H1 (cell line): ENCODE data around the gene CYP2C19. TPM values are rescaled to one million over a fixed set of nuclear protein-coding genes. Genes with fewer than 3 reads are reported as not detected.

ENCODE experiments used
- CTCF ChIA-PET: fragments of 300-600 bp; sonication (Branson Sonifier 250); formaldehyde crosslinking; loops from one replicate; lab custom pipeline; 2021; ENCODE audit not compliant: partially characterized antibody; lab: Charles Lee
- POLR2A ChIA-PET: fragments of 300-600 bp; sonication (Branson Sonifier 250); formaldehyde crosslinking; loops from one replicate; lab custom pipeline; 2021; ENCODE audit warnings: inconsistent platforms; ENCODE audit not compliant: partially characterized antibody; lab: Charles Lee
- DNase-seq, 2 experiments: peaks; one replicate each; pipeline versions ENCODE4 v3.0.0 to v3.0.0-alpha.2; 2010 to 2022; ENCODE audit warnings: low spot score in 2 of 2, low read depth in 1 of 2, mixed read lengths in 1 of 2
- FAIRE-seq: peaks from 2 replicates; lab custom pipeline; 2011; peaks lifted over from hg19 to GRCh38; lab: Jason Lieb, UNC
- H2AFZ ChIP-seq: 2 replicates; pipeline ENCODE4 v1.8.1; 2012; ENCODE audit warnings: low read length, inconsistent platforms
- H2AK5ac ChIP-seq: 2 replicates; pipeline ENCODE4 v1.6.1; 2013; ENCODE audit warnings: low read depth, low read length
- H2BK120ac ChIP-seq: replicated peaks from 2 replicates; pipeline ENCODE3; 2013; ENCODE audit warnings: low read depth, low read length, inconsistent platforms
- H2BK12ac ChIP-seq: 2 replicates; pipeline ENCODE4 v1.6.1; 2013; ENCODE audit warnings: low read depth, low read length
- H2BK15ac ChIP-seq: 2 replicates; pipeline ENCODE4 v1.6.1; 2013; ENCODE audit warnings: low read length
- H2BK20ac ChIP-seq: 2 replicates; pipeline ENCODE4 v1.6.1; 2013; ENCODE audit warnings: low read length
- H2BK5ac ChIP-seq: 2 replicates; pipeline ENCODE4 v1.6.1; 2013; ENCODE audit warnings: low read depth, low read length
- H3K14ac ChIP-seq: 2 replicates; pipeline ENCODE4 v1.6.1; 2013; ENCODE audit warnings: inconsistent platforms; ENCODE audit not compliant: insufficient read length
- H3K18ac ChIP-seq: 2 replicates; pipeline ENCODE4 v1.6.1; 2013; ENCODE audit warnings: low read length; ENCODE audit errors: extremely low read depth
- H3K23ac ChIP-seq: 2 replicates; pipeline ENCODE4 v1.6.1; 2013; ENCODE audit warnings: inconsistent platforms; ENCODE audit not compliant: insufficient read length
- H3K23me2 ChIP-seq: 2 replicates; pipeline ENCODE4 v1.6.1; 2013; ENCODE audit warnings: low read depth, low read length
- H3K27ac ChIP-seq: 2 replicates; pipeline ENCODE4 v1.6.1; 2011; ENCODE audit warnings: low read depth, low read length, inconsistent platforms
- H3K27me3 ChIP-seq, 4 experiments: replicated peaks in 1 of 4; 1 replicate in 1 of 4; 2 replicates in 3 of 4; pipeline versions ENCODE4 v1.6.1 to v1.8.1; 2011 to 2013; ENCODE audit warnings: low read length in 3 of 4, mild to moderate bottlenecking in 3 of 4, inconsistent platforms in 2 of 4, mixed read lengths in 2 of 4, moderate library complexity in 1 of 4; ENCODE audit not compliant: control insufficient read depth in 3 of 4, insufficient read depth in 3 of 4; ENCODE audit errors: extremely low read depth in 1 of 4
- H3K36me3 ChIP-seq, 4 experiments: 2 replicates each; pipeline versions ENCODE4 v1.6.1 to v1.8.1; 2011 to 2013; ENCODE audit warnings: mild to moderate bottlenecking in 4 of 4, low read length in 3 of 4, moderate library complexity in 2 of 4, control low read depth in 1 of 4, inconsistent platforms in 1 of 4; ENCODE audit not compliant: insufficient read depth in 4 of 4, control insufficient read depth in 2 of 4
- H3K4ac ChIP-seq: replicated peaks from 2 replicates; pipeline ENCODE3; 2013; ENCODE audit warnings: low read length, low read depth, mixed read lengths, inconsistent platforms; ENCODE audit not compliant: insufficient read length
- H3K4me1 ChIP-seq, 4 experiments: replicated peaks in 1 of 4; 1 replicate in 1 of 4; 2 replicates in 3 of 4; pipeline versions ENCODE4 v1.6.1 to v1.8.1; 2011 to 2013; ENCODE audit warnings: low read length in 3 of 4, inconsistent platforms in 2 of 4, mixed read lengths in 1 of 4; ENCODE audit not compliant: insufficient read depth in 4 of 4, control insufficient read depth in 3 of 4
- H3K4me2 ChIP-seq, 2 experiments: 2 replicates each; pipeline versions ENCODE4 v1.6.1 to v1.8.1; 2011 to 2013; ENCODE audit warnings: low read depth in 2 of 2, low read length in 2 of 2, control low read depth in 1 of 2, inconsistent platforms in 1 of 2, mild to moderate bottlenecking in 1 of 2; ENCODE audit not compliant: insufficient read depth in 1 of 2
- H3K4me3 ChIP-seq, 4 experiments: fragments of 200-600, 300-600 bp in 1 of 4; sonication (generic), shearing (Covaris generic), sonication (Bioruptor Twin) in 1 of 4; 2 replicates each; pipeline versions ENCODE4 v1.5.1 to v1.8.1; 2011 to 2016; ENCODE audit warnings: low read length in 4 of 4, low read depth in 3 of 4, control low read depth in 2 of 4, inconsistent platforms in 2 of 4, mild to moderate bottlenecking in 2 of 4, mixed read lengths in 1 of 4, moderate library complexity in 1 of 4; ENCODE audit not compliant: insufficient read depth in 2 of 4; ENCODE audit errors: extremely low read depth in 1 of 4
- H3K56ac ChIP-seq: replicated peaks from 2 replicates; pipeline ENCODE3; 2013; ENCODE audit warnings: low read depth, mild to moderate bottlenecking, mixed read lengths, low read length, inconsistent platforms; ENCODE audit not compliant: insufficient read length
- H3K79me1 ChIP-seq: 2 replicates; pipeline ENCODE4 v1.6.1; 2013; ENCODE audit warnings: low read depth, low read length, control low read depth
- H3K79me2 ChIP-seq, 2 experiments: 2 replicates each; pipeline versions ENCODE4 v1.6.1 to v1.8.1; 2012 to 2013; ENCODE audit warnings: low read length in 2 of 2, mild to moderate bottlenecking in 2 of 2, inconsistent platforms in 1 of 2; ENCODE audit not compliant: insufficient read depth in 2 of 2, control insufficient read depth in 1 of 2
- H3K9ac ChIP-seq, 4 experiments: replicated peaks in 1 of 4; 1 replicate in 1 of 4; 2 replicates in 3 of 4; pipeline versions ENCODE4 v1.6.1 to v1.8.1; 2011 to 2013; ENCODE audit warnings: low read depth in 3 of 4, low read length in 3 of 4, control low read depth in 2 of 4, mild to moderate bottlenecking in 2 of 4, moderate library complexity in 2 of 4, inconsistent platforms in 1 of 4; ENCODE audit errors: extremely low read depth in 1 of 4
- H3K9me3 ChIP-seq, 2 experiments: 2 replicates each; pipeline versions ENCODE4 v1.6.1 to v1.8.1; 2012 to 2013; ENCODE audit warnings: mild to moderate bottlenecking in 2 of 2, moderate library complexity in 2 of 2, control low read depth in 1 of 2, inconsistent platforms in 1 of 2, low read depth in 1 of 2, low read length in 1 of 2, mixed read lengths in 1 of 2; ENCODE audit not compliant: insufficient read depth in 2 of 2
- H4K20me1 ChIP-seq, 2 experiments: replicated peaks in 1 of 2; 2 replicates each; pipeline versions ENCODE3 to v1.8.1; 2011 to 2013; ENCODE audit warnings: inconsistent platforms in 2 of 2, low read length in 2 of 2, mild to moderate bottlenecking in 1 of 2; ENCODE audit not compliant: insufficient read depth in 2 of 2, control insufficient read depth in 1 of 2
- H4K5ac ChIP-seq: 2 replicates; pipeline ENCODE4 v1.6.1; 2013; ENCODE audit warnings: low read length, low read depth, mixed read lengths, inconsistent platforms; ENCODE audit not compliant: insufficient read length
- H4K8ac ChIP-seq: 2 replicates; pipeline ENCODE4 v1.8.0; 2013; ENCODE audit warnings: mild to moderate bottlenecking, moderate library complexity, low read length, inconsistent platforms; ENCODE audit not compliant: insufficient read depth; ENCODE audit errors: extremely low read depth
- H4K91ac ChIP-seq: replicated peaks from 2 replicates; pipeline ENCODE3; 2013; ENCODE audit warnings: low read length, mixed read lengths, inconsistent platforms; ENCODE audit not compliant: insufficient read length
- BCL11A ChIP-seq, 2 experiments: IDR thresholded peaks; one replicate each; pipeline ENCODE4 v1.6.1; 2011; ENCODE audit warnings: low read depth in 2 of 2, low read length in 2 of 2, mild to moderate bottlenecking in 2 of 2
- JUN ChIP-seq: IDR thresholded peaks from 2 replicates; pipeline ENCODE4 v1.6.1; 2011; ENCODE audit warnings: low read depth, mild to moderate bottlenecking, improper control_type of control experiment, low read length
- MAFK ChIP-seq: IDR thresholded peaks from 2 replicates; pipeline ENCODE4 v1.6.1; 2012; ENCODE audit warnings: low read depth, mild to moderate bottlenecking, improper control_type of control experiment, low read length
- NRF1 ChIP-seq: IDR thresholded peaks from 2 replicates; pipeline ENCODE4 v1.6.1; 2011; ENCODE audit warnings: mild to moderate bottlenecking, low read depth, low read length, improper control_type of control experiment
- POU5F1 ChIP-seq: IDR thresholded peaks from 2 replicates; pipeline ENCODE4 v1.6.1; 2011; ENCODE audit warnings: low read depth, mild to moderate bottlenecking, low read length, moderate library complexity
- WGBS, 2 experiments: shearing (Covaris generic) in 1 of 2; methylation state at CpG; one replicate each; pipeline versions ENCODE4 v1.1.6 to v1.1.7; 2013 to 2015; ENCODE audit warnings: low lambda C conversion rate in 2 of 2, mixed read lengths in 2 of 2, inconsistent platforms in 1 of 2, low coverage in 1 of 2, missing lambda C conversion rate in 1 of 2; ENCODE audit not compliant: insufficient replicate concordance in 2 of 2, insufficient coverage in 1 of 2, insufficient read length in 1 of 2; ENCODE audit errors: extremely low coverage in 1 of 2, missing lambda C conversion rate in 1 of 2; 5-methylcytosine and 5-hydroxymethylcytosine counted together
- long read RNA-seq, 2 experiments: library from RNA in 1 of 2; library from capped mRNA in 1 of 2; stranded (forward); transcript quantifications; one replicate each; pipeline ENCODE4 v2.0.0, GENCODE V29; 2021; ENCODE audit warnings: inconsistent platforms in 1 of 2
- polyA minus RNA-seq, 3 experiments: library from RNA; depleted of rRNA, polyadenylated mRNA; stranded (reverse); fragments of >200 nt; gene quantifications; 1 replicate in 2 of 3; 2 replicates in 1 of 3; pipeline ENCODE4 v1.2.3, GENCODE V29; 2011
- polyA plus RNA-seq, 7 experiments: library from polyadenylated mRNA; depleted of rRNA in 3 of 7; stranded (reverse) in 5 of 7; unstranded in 2 of 7; fragments of >200 nt in 5 of 7; fragments of 200-250 nt in 2 of 7; gene quantifications; 1 replicate in 5 of 7; 2 replicates in 1 of 7; 4 replicates in 1 of 7; pipeline versions ENCODE4 v1.2.1 to v1.2.3, GENCODE V29; 2011 to 2013; ENCODE audit warnings: missing spikeins in 2 of 7, mixed read lengths in 2 of 7
- total RNA-seq: library from RNA; stranded (reverse); fragmentation: NEBNext Ultra II Directional; extraction: Animal tissue kit (Norgen Biotek cat#: 25700); gene quantifications from 2 replicates; pipeline ENCODE4 v1.2.1, GENCODE V29; 2021

CYP2C19 gene
- not detected in 2 replicates for total RNA-seq
- not detected in 2 replicates for polyA plus RNA-seq (2011; rRNA removed)
- polyA plus RNA-seq (2011; cell fraction: cytosol; rRNA removed): not detected
- polyA plus RNA-seq (2011; cell fraction: nucleus; rRNA removed): 0.20 TPM
- polyA plus RNA-seq (2012, experiment 1 of 2): not detected in 4 replicates
- polyA plus RNA-seq (2012, experiment 2 of 2): not detected
- not detected for polyA plus RNA-seq (2013, experiment 1 of 2)
- 0.02 TPM for polyA plus RNA-seq (2013, experiment 2 of 2)
- 0.15 TPM in 1 of 2 replicates, not detected in the other for polyA minus RNA-seq (2011; rRNA and poly(A)+ RNA removed)
- polyA minus RNA-seq (2011; cell fraction: cytosol; rRNA and poly(A)+ RNA removed): not detected
- not detected for polyA minus RNA-seq (2011; cell fraction: nucleus; rRNA and poly(A)+ RNA removed)
- long read RNA-seq, experiment 1: 0 reads
- long read RNA-seq, experiment 2: 0 reads

- 88% methylated on average over 3 of the region's 3 CpGs; no CpG with 5 or more reads in 1 of the 2 experiments for WGBS, 2 experiments
- Histone ChIP-seq H3K27ac (no peak within 1 kb of the TSS), H3K18ac (no peak within 1 kb of the TSS), H3K9ac (no peak within 1 kb of the TSS), H2BK120ac (no peak within 1 kb of the TSS), H3K4me3 (no peak within 1 kb of the TSS), H3K9me3 (no peaks in the 10 kb centered on the region), H2BK20ac (no peak within 1 kb of the TSS), H3K4ac (no peak within 1 kb of the TSS), H3K4me1 (no peaks in the 10 kb centered on the region), H3K56ac (no peak within 1 kb of the TSS), H3K14ac (no peak within 1 kb of the TSS), H3K27me3 (no peaks in the 10 kb centered on the region), H3K23me2 (no peaks in the 10 kb centered on the region), H2AK5ac (no peak within 1 kb of the TSS), H2AFZ (no peak within 1 kb of the TSS), H4K20me1 (no peaks in the 10 kb centered on the region), H3K23ac (no peak within 1 kb of the TSS), H2BK15ac (no peak within 1 kb of the TSS), H3K4me2 (no peak within 1 kb of the TSS), H3K36me3 (no peaks in the 10 kb centered on the region), H3K79me2 (no peaks in the 10 kb centered on the region), H3K79me1 (no peaks in the 10 kb centered on the region), H4K5ac (no peak within 1 kb of the TSS), H2BK5ac (no peak within 1 kb of the TSS), H4K8ac (no peak within 1 kb of the TSS), H2BK12ac (no peak within 1 kb of the TSS), H4K91ac (no peak within 1 kb of the TSS)
- TF ChIP-seq BCL11A (IDR thresholded peaks at IDR 0.05; ENCODE audit: low read depth in 2 of 2, low read length in 2 of 2) (no peak), JUN (no peak), NRF1 (no peak), MAFK (no peak), POU5F1 (no peak)
- DNase-seq (no peak), FAIRE-seq (no peak)
- ChIA-PET CTCF (no interaction called here), POLR2A (no interaction called here)
These were observed at the start of gene CYP2C19 for GRCh38 chr10:94762393-94762792. TSS of gene CYP2C19 (plus strand) at chr10:94762681. CDS start at chr10:94762706, 25 bp downstream.
